HL-60 (cell line): ENCODE data around the gene UBE2J2.
A peak's percentile ranks its signal among the peaks of the same experiment; 100 is the strongest.

Experiments
- DNase-seq, 2 experiments: peaks; one replicate each; pipeline ENCODE4 v3.0.0-alpha.2; 2010 to 2020; ENCODE audit warnings: low read depth in 1 of 2, low spot score in 1 of 2
- H3K27ac ChIP-seq: fragments of 250-450 bp; sonication (Bioruptor Pico); replicated peaks from 2 replicates; pipeline ENCODE4 v1.5.1; 2020; ENCODE audit warnings: mild to moderate bottlenecking, moderate library complexity
- H3K27me3 ChIP-seq: fragments of 250-450 bp; sonication (Bioruptor Pico); 2 replicates; pipeline ENCODE4 v1.5.1; 2021; ENCODE audit warnings: mild to moderate bottlenecking, moderate library complexity; ENCODE audit not compliant: insufficient read depth, poor library complexity, severe bottlenecking
- H3K4me3 ChIP-seq: replicated peaks from 2 replicates; pipeline ENCODE4 v1.5.1; 2011; ENCODE audit warnings: mild to moderate bottlenecking, control low read depth, low read length; ENCODE audit not compliant: insufficient read depth
- GABPA ChIP-seq: IDR thresholded peaks from 2 replicates; pipeline ENCODE4 v1.6.1; 2012; ENCODE audit warnings: low read depth
- POLR2AphosphoS5 ChIP-seq: IDR thresholded peaks from 2 replicates; pipeline ENCODE4 v1.6.1; 2012; ENCODE audit warnings: low read depth
- SPI1 ChIP-seq: IDR thresholded peaks from 2 replicates; pipeline ENCODE4 v1.6.1; 2012; ENCODE audit warnings: low read depth, mild to moderate bottlenecking, borderline replicate concordance
- TF ChIP-seq, protein P1 (sequence below): IDR thresholded peaks from one replicate; pipeline ENCODE4 v1.5.1; 2011; ENCODE audit warnings: low read length, control low read depth, inconsistent platforms; ENCODE audit not compliant: insufficient read depth
- TF ChIP-seq, protein P2 (sequence below): IDR thresholded peaks from 2 replicates; pipeline ENCODE4 v1.6.1; 2012; ENCODE audit warnings: low read depth; ENCODE audit not compliant: insufficient replicate concordance

The UBE2J2 gene

DNA sequence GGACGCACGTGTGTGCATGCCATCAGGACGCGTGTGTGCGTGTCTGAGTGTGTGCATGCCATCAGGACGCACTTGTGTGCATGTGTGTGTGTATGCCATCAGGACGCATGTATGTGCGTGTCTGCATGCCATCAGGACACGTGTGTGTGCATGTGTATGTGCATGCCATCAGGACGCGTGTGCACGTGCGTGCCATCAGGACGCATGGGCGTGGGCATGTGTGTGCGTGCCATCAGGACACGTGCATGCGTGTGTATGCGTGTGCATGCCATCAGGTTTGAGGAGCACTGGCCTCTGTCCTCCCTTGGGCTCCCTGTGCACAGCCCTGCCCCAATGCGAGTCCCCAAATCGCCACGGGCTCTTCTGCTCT is 14.6 kb downstream of the UBE2J2 start:
- Histone ChIP-seq H3K27ac (peak overlapping the region; percentile 73; the same call in 1 of the 2 replicates), H3K27me3 (no peaks in the 10 kb centered on the region), H3K4me3 (no peak overlapping the region)
- no peak for DNase-seq
- 0 out of 2 replicates have a peak, but pooled peaks have one; percentile 48 for TF ChIP-seq POLR2AphosphoS5
- TF ChIP-seq, protein P1, sequence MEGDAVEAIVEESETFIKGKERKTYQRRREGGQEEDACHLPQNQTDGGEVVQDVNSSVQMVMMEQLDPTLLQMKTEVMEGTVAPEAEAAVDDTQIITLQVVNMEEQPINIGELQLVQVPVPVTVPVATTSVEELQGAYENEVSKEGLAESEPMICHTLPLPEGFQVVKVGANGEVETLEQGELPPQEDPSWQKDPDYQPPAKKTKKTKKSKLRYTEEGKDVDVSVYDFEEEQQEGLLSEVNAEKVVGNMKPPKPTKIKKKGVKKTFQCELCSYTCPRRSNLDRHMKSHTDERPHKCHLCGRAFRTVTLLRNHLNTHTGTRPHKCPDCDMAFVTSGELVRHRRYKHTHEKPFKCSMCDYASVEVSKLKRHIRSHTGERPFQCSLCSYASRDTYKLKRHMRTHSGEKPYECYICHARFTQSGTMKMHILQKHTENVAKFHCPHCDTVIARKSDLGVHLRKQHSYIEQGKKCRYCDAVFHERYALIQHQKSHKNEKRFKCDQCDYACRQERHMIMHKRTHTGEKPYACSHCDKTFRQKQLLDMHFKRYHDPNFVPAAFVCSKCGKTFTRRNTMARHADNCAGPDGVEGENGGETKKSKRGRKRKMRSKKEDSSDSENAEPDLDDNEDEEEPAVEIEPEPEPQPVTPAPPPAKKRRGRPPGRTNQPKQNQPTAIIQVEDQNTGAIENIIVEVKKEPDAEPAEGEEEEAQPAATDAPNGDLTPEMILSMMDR, result no peak

DNA sequence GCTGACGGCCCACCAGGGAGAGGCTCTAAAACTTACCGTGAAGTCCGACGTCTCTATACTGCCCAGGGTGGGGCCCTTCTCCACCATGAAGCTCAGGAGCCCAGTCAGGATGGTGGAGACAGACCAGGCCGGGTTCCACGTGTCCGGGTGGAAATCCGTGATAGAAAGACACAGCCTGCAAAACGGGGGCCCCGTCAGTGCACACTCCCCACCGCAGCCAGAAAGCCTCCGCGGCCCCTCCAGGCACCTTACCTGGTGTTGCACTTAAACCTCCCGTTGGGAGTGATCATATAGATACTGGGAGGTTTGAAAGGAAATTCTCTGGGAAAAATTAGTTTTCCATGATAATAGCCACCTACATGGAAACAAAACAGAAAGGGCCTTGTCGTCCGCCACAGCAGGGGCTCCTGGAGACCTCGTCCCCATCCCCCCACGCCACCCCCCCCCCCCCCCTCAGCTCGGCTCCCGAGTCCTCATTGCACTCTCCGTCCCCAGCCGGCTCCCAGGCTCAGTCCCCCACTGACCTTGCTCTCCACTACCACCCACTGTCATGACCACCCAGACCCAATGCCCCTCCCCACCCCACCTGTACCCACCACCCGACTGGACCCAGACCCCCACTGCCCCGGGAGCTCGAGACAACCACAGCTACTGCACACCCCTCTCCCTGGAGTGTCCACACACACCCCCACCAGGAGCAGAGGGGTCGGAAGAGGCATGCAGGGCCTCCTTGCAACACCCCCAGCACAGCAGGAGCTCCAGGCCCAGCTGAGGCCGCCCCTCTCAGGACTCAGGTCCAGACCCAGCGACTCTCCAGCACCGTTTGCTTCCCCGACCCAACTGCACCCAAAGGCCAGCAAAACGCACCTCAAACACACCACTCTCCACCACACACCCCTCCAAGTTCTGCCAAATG is 16.4 kb downstream of the UBE2J2 start:
- Histone ChIP-seq H3K27ac (no peak overlapping the region), H3K4me3 (no peak overlapping the region), H3K27me3 (no peaks in the 10 kb centered on the region)
- DNase-seq, result no peak
- TF ChIP-seq, protein P2, sequence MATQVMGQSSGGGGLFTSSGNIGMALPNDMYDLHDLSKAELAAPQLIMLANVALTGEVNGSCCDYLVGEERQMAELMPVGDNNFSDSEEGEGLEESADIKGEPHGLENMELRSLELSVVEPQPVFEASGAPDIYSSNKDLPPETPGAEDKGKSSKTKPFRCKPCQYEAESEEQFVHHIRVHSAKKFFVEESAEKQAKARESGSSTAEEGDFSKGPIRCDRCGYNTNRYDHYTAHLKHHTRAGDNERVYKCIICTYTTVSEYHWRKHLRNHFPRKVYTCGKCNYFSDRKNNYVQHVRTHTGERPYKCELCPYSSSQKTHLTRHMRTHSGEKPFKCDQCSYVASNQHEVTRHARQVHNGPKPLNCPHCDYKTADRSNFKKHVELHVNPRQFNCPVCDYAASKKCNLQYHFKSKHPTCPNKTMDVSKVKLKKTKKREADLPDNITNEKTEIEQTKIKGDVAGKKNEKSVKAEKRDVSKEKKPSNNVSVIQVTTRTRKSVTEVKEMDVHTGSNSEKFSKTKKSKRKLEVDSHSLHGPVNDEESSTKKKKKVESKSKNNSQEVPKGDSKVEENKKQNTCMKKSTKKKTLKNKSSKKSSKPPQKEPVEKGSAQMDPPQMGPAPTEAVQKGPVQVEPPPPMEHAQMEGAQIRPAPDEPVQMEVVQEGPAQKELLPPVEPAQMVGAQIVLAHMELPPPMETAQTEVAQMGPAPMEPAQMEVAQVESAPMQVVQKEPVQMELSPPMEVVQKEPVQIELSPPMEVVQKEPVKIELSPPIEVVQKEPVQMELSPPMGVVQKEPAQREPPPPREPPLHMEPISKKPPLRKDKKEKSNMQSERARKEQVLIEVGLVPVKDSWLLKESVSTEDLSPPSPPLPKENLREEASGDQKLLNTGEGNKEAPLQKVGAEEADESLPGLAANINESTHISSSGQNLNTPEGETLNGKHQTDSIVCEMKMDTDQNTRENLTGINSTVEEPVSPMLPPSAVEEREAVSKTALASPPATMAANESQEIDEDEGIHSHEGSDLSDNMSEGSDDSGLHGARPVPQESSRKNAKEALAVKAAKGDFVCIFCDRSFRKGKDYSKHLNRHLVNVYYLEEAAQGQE, result no peak
- TF ChIP-seq SPI1 (no peak), GABPA (no peak), POLR2AphosphoS5 (no peak)
- TF ChIP-seq, protein P1, result no peak

DNA sequence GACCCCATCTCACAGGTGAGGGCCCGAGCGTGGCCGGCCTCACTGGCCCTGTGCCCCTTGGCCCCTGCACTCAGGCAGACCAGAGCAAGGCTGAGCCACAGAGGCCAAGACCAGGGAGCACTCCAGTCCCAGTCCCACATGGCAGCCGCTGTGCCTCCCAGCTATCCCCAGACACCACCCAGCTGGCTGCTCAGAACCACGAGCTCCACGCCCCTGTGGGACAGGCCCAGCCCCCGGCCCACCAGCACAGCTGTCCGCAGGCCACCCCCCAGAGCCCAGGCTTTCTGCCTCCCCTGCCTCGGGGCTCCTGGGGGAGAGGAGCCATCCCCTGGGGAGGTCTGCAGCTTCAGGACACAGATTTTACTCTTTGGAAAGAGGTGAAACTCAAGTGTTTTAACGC is 18.0 kb downstream of the UBE2J2 start:
- H3K27ac ChIP-seq, result no peak overlapping the region
- TF ChIP-seq, protein P1, result no peak
- TF ChIP-seq, protein P2, result no peak
- TF ChIP-seq POLR2AphosphoS5 (no peak), GABPA (no peak), SPI1 (no peak)
- DNase-seq, result no peak
- H3K27me3 ChIP-seq, result no peaks in the 10 kb centered on the region
- H3K4me3 ChIP-seq, result no peak overlapping the region
